ENCODE results near the gene ACTG1.

The ACTG1 gene

GRCh38 chr17:81491181-81491581 is 21.4 kb downstream of the ACTG1 start (continued):
- no peak for TF ChIP-seq TSHZ2 (CRISPR knock-in tag; IDR thresholded peaks at IDR 0.05)
- no peak for TF ChIP-seq CSDC2 (CRISPR knock-in tag; IDR thresholded peaks at IDR 0.05)
- no peak for TF ChIP-seq ISL1 (CRISPR knock-in tag; IDR thresholded peaks at IDR 0.05)
- no peak for TF ChIP-seq TCF4 (CRISPR knock-in tag; IDR thresholded peaks at IDR 0.05; ENCODE audit: borderline replicate concordance)

- no peak for TF ChIP-seq TSHZ2 (CRISPR knock-in tag; IDR thresholded peaks at IDR 0.05)
- no peak for ATAC-seq
Measured at GRCh38 chr17:81489998-81490992, 22.3 kb downstream of the ACTG1 start.

- ATAC-seq = no peak
- TF ChIP-seq ZNF70 (CRISPR knock-in tag; IDR thresholded peaks at IDR 0.05) (no peak), ZFP30 (CRISPR knock-in tag; IDR thresholded peaks at IDR 0.05) (no peak), OSR1 (CRISPR knock-in tag; IDR thresholded peaks at IDR 0.05) (no peak), ARNTL (CRISPR knock-in tag; IDR thresholded peaks at IDR 0.05; ENCODE audit: borderline replicate concordance, low read depth) (no peak), ZC3H10 (CRISPR knock-in tag; IDR thresholded peaks at IDR 0.05) (no peak), TSHZ2 (CRISPR knock-in tag; IDR thresholded peaks at IDR 0.05) (no peak), TCF4 (CRISPR knock-in tag; IDR thresholded peaks at IDR 0.05; ENCODE audit: borderline replicate concordance) (no peak), ZFP3 (CRISPR knock-in tag; IDR thresholded peaks at IDR 0.05) (no peak), ESRRG (CRISPR knock-in tag; IDR thresholded peaks at IDR 0.05) (no peak), POU6F1 (CRISPR knock-in tag; IDR thresholded peaks at IDR 0.05; ENCODE audit: borderline replicate concordance, low read depth) (no peak), ZNF565 (CRISPR knock-in tag; conservative IDR thresholded peaks at IDR 0.05; ENCODE audit: low read depth) (no peak), CSDC2 (CRISPR knock-in tag; IDR thresholded peaks at IDR 0.05) (no peak), SNAI2 (CRISPR knock-in tag; IDR thresholded peaks at IDR 0.05) (no peak), GLIS3 (CRISPR knock-in tag; IDR thresholded peaks at IDR 0.05) (no peak), RARB (CRISPR knock-in tag; IDR thresholded peaks at IDR 0.05) (no peak), CREB5 (CRISPR knock-in tag; IDR thresholded peaks at IDR 0.05; ENCODE audit: low read depth) (no peak), ISL1 (CRISPR knock-in tag; IDR thresholded peaks at IDR 0.05) (no peak)
- TF ChIP-seq, protein P1, sequence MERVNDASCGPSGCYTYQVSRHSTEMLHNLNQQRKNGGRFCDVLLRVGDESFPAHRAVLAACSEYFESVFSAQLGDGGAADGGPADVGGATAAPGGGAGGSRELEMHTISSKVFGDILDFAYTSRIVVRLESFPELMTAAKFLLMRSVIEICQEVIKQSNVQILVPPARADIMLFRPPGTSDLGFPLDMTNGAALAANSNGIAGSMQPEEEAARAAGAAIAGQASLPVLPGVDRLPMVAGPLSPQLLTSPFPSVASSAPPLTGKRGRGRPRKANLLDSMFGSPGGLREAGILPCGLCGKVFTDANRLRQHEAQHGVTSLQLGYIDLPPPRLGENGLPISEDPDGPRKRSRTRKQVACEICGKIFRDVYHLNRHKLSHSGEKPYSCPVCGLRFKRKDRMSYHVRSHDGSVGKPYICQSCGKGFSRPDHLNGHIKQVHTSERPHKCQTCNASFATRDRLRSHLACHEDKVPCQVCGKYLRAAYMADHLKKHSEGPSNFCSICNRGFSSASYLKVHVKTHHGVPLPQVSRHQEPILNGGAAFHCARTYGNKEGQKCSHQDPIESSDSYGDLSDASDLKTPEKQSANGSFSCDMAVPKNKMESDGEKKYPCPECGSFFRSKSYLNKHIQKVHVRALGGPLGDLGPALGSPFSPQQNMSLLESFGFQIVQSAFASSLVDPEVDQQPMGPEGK (CRISPR knock-in tag; IDR thresholded peaks at IDR 0.05; ENCODE audit: borderline replicate concordance) = no peak
- TF ChIP-seq, protein P2, sequence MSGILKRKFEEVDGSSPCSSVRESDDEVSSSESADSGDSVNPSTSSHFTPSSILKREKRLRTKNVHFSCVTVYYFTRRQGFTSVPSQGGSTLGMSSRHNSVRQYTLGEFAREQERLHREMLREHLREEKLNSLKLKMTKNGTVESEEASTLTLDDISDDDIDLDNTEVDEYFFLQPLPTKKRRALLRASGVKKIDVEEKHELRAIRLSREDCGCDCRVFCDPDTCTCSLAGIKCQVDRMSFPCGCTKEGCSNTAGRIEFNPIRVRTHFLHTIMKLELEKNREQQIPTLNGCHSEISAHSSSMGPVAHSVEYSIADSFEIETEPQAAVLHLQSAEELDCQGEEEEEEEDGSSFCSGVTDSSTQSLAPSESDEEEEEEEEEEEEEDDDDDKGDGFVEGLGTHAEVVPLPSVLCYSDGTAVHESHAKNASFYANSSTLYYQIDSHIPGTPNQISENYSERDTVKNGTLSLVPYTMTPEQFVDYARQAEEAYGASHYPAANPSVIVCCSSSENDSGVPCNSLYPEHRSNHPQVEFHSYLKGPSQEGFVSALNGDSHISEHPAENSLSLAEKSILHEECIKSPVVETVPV (CRISPR knock-in tag; IDR thresholded peaks at IDR 0.05) = no peak
Measured at GRCh38 chr17:81489012-81489997, 23.3 kb downstream of the ACTG1 start.
